CD8-positive, alpha-beta memory T cell (primary cell): ENCODE results near the gene EGFL7. TPM values are rescaled to one million over a fixed set of nuclear protein-coding genes. Genes with fewer than 3 reads are reported as not detected.

Experiments used
- CTCF ChIA-PET: fragments of 350-600 bp; sonication (Branson Sonifier 250); formaldehyde crosslinking; loops from one replicate; lab custom pipeline; 2021; ENCODE audit warnings: antibody characterized with exemption; lab: Charles Lee
- POLR2A ChIA-PET: fragments of 350-600 bp; sonication (Branson Sonifier 250); formaldehyde crosslinking; loops from one replicate; lab custom pipeline; 2021; ENCODE audit warnings: antibody characterized with exemption; lab: Charles Lee
- DNase-seq, 5 donors: peaks; one replicate each; pipeline versions ENCODE4 v3.0.0 to v3.0.0-alpha.2; 2020 to 2022; ENCODE audit warnings: mixed read lengths in 1 of 5
- H3K27ac ChIP-seq: one replicate; pipeline ENCODE4 v1.7.0; 2013; ENCODE audit warnings: low read depth, mild to moderate bottlenecking, low read length, moderate library complexity
- H3K27me3 ChIP-seq: 2 replicates; pipeline ENCODE4 v1.7.0; 2013; ENCODE audit warnings: low read length, mild to moderate bottlenecking; ENCODE audit not compliant: insufficient read depth, poor library complexity, severe bottlenecking
- H3K36me3 ChIP-seq: 2 replicates; pipeline ENCODE4 v1.7.0; 2013; ENCODE audit warnings: mild to moderate bottlenecking, low read length, moderate library complexity; ENCODE audit not compliant: insufficient read depth
- H3K4me1 ChIP-seq: 2 replicates; pipeline ENCODE4 v1.7.0; 2013; ENCODE audit warnings: mild to moderate bottlenecking, low read length, moderate library complexity; ENCODE audit not compliant: insufficient read depth
- H3K4me3 ChIP-seq: 2 replicates; pipeline ENCODE4 v1.7.0; 2013; ENCODE audit warnings: mild to moderate bottlenecking, low read length
- H3K9me3 ChIP-seq: 2 replicates; pipeline ENCODE4 v1.7.0; 2013; ENCODE audit warnings: mild to moderate bottlenecking, low read length
- H3K27ac Mint-ChIP-seq, 8 donors: one replicate each; pipeline ENCODE4 v1.8.0; 2020 to 2021; ENCODE audit warnings: mixed read lengths in 8 of 8, mild to moderate bottlenecking in 6 of 8, inconsistent platforms in 3 of 8, moderate library complexity in 3 of 8
- H3K27me3 Mint-ChIP-seq, 2 donors: one replicate each; pipeline ENCODE4 v1.8.0; 2020 to 2021; ENCODE audit warnings: mixed read lengths in 2 of 2, mild to moderate bottlenecking in 1 of 2, moderate library complexity in 1 of 2
- H3K36me3 Mint-ChIP-seq, 3 donors: one replicate each; pipeline ENCODE4 v1.8.0; 2020 to 2021; ENCODE audit warnings: mixed read lengths in 3 of 3, inconsistent platforms in 1 of 3, mild to moderate bottlenecking in 1 of 3
- H3K4me1 Mint-ChIP-seq, 3 donors: one replicate each; pipeline ENCODE4 v1.8.0; 2020 to 2021; ENCODE audit warnings: mixed read lengths in 3 of 3, inconsistent platforms in 1 of 3, mild to moderate bottlenecking in 1 of 3
- H3K4me3 Mint-ChIP-seq, 7 donors: one replicate each; pipeline ENCODE4 v1.8.0; 2020 to 2021; ENCODE audit warnings: mixed read lengths in 7 of 7, mild to moderate bottlenecking in 6 of 7, moderate library complexity in 4 of 7, inconsistent platforms in 2 of 7
- H3K9me3 Mint-ChIP-seq, 5 donors: one replicate each; pipeline ENCODE4 v1.8.0; 2020 to 2022; ENCODE audit warnings: mixed read lengths in 5 of 5, mild to moderate bottlenecking in 3 of 5, moderate library complexity in 2 of 5, inconsistent platforms in 1 of 5
- polyA plus RNA-seq: library from polyadenylated mRNA; unstranded; fragments of 300-500 nt; fragmentation: Illumina TruSeq; gene quantifications from one replicate; pipeline ENCODE4 v1.2.3, GENCODE V29; 2021
- total RNA-seq, 2 experiments: library from RNA; stranded (reverse); gene quantifications; one replicate each; pipeline ENCODE4 v1.2.3, GENCODE V29; 2021

The EGFL7 gene
- total and polyA plus RNA-seq, 3 experiments from 2014 or later, result 0.40 to 0.95 (median 0.61) TPM

DNA sequence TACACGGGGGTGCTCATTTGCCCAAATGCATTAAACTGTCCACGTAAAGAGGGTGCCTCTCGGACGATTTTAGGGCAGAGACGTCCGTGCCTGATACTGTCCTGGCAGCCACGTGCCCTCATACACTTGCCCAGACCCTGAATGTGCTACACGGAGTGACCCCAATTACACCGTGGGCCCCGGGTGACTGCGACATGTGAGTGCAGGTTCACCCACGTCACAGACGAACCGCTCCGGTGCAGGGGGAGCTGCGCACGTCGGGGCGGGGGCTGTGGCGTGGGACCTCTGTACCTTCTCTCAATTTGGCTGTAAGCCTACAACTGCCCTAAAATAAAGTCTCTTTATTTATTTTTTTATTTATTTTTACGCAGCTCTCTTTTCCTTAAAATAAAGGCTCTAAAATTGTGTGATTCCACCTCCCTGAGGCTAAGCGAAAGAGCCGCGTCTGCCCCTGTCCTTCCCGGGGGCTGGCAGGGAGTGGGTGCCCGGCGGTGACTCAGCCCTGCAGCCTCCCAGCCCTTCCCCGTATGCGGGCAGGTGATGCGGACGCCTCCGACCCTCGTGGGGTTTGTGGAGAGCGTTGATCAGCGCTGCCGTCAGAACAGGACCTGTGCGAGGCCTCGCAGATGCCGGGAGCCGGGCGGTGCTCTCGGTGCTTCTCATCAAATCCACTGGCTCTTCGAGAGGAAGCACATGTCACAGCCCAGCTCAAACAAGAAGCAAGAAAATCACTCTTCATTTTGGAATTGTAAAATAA is 9.2 kb upstream of the EGFL7 start:
- Mint-ChIP-seq H3K36me3 (no peaks in the 10 kb centered on the region), H3K4me3 (no peak overlapping the region), H3K27me3 (peaks cover 33 to 47% of the 10 kb centered on the region in 2 donors), H3K9me3 (peaks cover 0 to 1% (median 0%) of the 10 kb centered on the region in 5 donors), H3K27ac (no peak overlapping the region), H3K4me1 (peaks cover 0 to 8% (median 5%) of the 10 kb centered on the region in 3 donors)
- H3K4me3 ChIP-seq, result no peak overlapping the region
- no peak for DNase-seq
- no peaks in the 10 kb centered on the region for H3K36me3 ChIP-seq
- H3K9me3 ChIP-seq, result no peaks in the 10 kb centered on the region
- peaks cover 23% of the 10 kb centered on the region for H3K27me3 ChIP-seq
- peaks cover 1% of the 10 kb centered on the region for H3K4me1 ChIP-seq
- no peak overlapping the region for H3K27ac ChIP-seq
- ChIA-PET CTCF (no interaction called here), POLR2A (no interaction called here)

DNA sequence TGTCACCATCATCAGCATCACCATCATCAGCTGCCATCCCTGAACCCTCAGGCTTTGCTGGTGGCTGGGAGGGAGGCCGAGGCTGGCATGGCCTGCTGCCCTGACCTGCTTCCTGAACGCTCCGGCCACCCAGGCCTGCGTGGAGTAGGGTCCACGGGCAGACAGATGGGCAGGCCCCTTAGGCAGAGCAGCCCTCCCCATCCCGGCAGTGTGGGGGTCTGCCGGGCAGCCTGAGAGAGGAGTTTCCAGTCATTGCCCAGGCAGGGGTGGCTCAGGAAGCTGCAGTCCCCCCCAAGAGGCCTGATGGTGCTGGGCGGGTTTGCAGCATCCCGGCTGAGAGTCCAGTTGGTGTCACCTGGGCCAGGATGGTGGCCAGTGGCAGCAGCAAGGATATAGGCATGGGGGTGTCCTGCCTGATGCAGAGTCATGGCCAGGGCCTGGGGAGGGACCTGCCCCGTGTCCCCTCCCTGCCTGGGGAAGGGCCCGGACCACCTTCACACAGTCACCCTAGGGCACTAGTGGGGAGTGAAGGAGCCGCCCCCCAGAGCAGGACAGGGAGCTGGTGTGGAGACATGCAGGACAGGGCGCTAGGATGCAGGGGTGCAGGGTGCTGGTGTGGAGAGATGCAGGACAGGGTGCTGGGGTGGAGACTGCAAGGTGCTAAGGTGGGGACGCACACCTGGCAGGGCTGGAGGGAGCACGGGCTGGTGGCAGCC is 7.7 kb upstream of the EGFL7 start:
- ChIA-PET CTCF (no interaction called here), POLR2A (no interaction called here)
- peaks cover 7% of the 10 kb centered on the region for H3K4me1 ChIP-seq
- H3K4me3 ChIP-seq, result no peak overlapping the region
- H3K27me3 ChIP-seq, result peaks cover 29% of the 10 kb centered on the region
- no peak overlapping the region for H3K27ac ChIP-seq
- Mint-ChIP-seq H3K9me3 (peaks cover 0 to 1% (median 0%) of the 10 kb centered on the region in 5 donors), H3K36me3 (no peaks in the 10 kb centered on the region), H3K4me1 (peaks cover 0 to 11% (median 8%) of the 10 kb centered on the region in 3 donors), H3K27ac (no peak overlapping the region), H3K27me3 (peaks cover 37 to 41% of the 10 kb centered on the region in 2 donors), H3K4me3 (peak overlapping the region in 1 of 7 donors; percentile 61)
- no peaks in the 10 kb centered on the region for H3K36me3 ChIP-seq
- H3K9me3 ChIP-seq, result no peaks in the 10 kb centered on the region
- DNase-seq, result peak in 1 of 5 donors; percentile 41

DNA sequence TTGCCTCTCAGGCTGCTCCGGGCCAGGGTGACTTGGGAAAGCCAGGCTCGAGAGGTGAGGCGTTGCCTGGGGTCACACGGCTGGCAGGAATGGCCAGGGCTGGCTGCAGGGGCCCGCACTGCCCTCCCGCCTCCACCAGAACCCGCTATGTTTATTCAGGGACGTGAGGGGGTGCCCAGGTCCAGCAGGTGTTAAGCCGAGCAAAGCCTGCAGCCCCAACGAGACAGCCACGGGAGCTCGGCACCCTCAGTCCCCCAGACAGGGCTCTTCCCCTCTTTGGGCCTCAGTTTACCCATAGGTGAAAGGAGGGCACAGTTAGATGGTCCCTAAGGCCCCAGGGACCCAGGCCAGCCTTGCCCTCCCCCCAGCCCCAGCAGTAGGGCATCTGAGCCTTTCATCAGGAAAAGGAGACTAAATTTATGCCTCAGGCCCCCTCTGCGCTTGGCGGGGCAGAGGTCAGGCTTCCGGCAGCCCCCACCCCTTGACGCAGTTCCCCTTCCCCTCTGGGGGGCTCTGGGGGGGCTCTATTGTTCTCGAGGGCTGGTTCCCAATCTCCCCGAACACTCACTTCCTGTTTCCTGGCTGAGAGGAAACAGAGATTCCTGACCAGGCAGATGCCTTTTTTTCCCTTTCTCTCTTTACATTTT is 7.1 kb upstream of the EGFL7 start:
- Mint-ChIP-seq H3K36me3 (no peaks in the 10 kb centered on the region), H3K27ac (no peak overlapping the region), H3K27me3 (peaks cover 37% of the 10 kb centered on the region in 2 donors), H3K4me1 (peaks cover 0 to 11% (median 8%) of the 10 kb centered on the region in 3 donors), H3K9me3 (peaks cover 0 to 1% (median 0%) of the 10 kb centered on the region in 5 donors), H3K4me3 (no peak overlapping the region)
- Histone ChIP-seq H3K27me3 (peaks cover 29% of the 10 kb centered on the region), H3K36me3 (no peaks in the 10 kb centered on the region), H3K4me3 (no peak overlapping the region), H3K27ac (no peak overlapping the region), H3K4me1 (peaks cover 7% of the 10 kb centered on the region), H3K9me3 (no peaks in the 10 kb centered on the region)
- DNase-seq, result no peak
- POLR2A ChIA-PET, result no interaction called here
- CTCF ChIA-PET, result interaction anchor here (1.4 to 2.1 kb wide), 2 partner anchors 11 to 16 kb away, joined by 3 to 7 read pairs; no protein-coding TSS in a partner anchor

DNA sequence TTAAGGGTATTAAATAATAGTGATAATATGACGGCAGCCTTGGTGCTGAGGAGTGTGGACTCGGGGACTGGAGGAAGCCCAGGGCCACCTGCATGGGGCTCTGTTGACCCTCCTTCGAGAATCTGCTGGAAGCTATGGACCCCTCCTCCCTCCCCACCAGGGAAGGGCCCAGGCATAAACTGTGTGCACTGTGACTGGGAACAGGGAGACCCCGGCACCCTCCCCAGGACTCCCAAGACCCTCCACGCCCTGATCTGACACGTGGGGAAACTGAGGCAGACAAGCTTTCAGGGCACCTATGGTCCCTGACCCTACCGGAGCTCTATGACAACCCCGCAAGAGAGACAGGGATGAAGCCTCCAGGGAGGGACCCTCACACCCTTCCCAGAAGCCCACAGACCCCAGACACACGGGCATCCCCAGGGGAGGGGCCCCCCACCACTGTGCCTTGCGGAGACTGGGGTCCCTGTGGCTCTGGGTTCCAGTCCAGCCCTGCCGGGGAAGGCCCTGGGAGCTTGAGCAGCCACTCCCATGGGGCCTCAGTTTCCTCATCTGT is 6.5 kb upstream of the EGFL7 start:
- POLR2A ChIA-PET, result no interaction called here
- no peak overlapping the region for H3K4me3 Mint-ChIP-seq
- CTCF ChIA-PET, result interaction anchor here (1.4 to 2.1 kb wide), 2 partner anchors 12 to 16 kb away, joined by 3 to 7 read pairs; no protein-coding TSS in a partner anchor
- H3K4me1 Mint-ChIP-seq, result peaks cover 0 to 11% (median 8%) of the 10 kb centered on the region in 3 donors
- H3K36me3 Mint-ChIP-seq, result no peaks in the 10 kb centered on the region
- Histone ChIP-seq H3K36me3 (no peaks in the 10 kb centered on the region), H3K4me3 (no peak overlapping the region), H3K4me1 (peaks cover 7% of the 10 kb centered on the region), H3K27me3 (peaks cover 29% of the 10 kb centered on the region), H3K27ac (no peak overlapping the region), H3K9me3 (no peaks in the 10 kb centered on the region)
- no peak overlapping the region for H3K27ac Mint-ChIP-seq
- no peak for DNase-seq
- peaks cover 0 to 1% (median 0%) of the 10 kb centered on the region in 5 donors for H3K9me3 Mint-ChIP-seq
- H3K27me3 Mint-ChIP-seq, result peaks cover 34 to 39% of the 10 kb centered on the region in 2 donors

DNA sequence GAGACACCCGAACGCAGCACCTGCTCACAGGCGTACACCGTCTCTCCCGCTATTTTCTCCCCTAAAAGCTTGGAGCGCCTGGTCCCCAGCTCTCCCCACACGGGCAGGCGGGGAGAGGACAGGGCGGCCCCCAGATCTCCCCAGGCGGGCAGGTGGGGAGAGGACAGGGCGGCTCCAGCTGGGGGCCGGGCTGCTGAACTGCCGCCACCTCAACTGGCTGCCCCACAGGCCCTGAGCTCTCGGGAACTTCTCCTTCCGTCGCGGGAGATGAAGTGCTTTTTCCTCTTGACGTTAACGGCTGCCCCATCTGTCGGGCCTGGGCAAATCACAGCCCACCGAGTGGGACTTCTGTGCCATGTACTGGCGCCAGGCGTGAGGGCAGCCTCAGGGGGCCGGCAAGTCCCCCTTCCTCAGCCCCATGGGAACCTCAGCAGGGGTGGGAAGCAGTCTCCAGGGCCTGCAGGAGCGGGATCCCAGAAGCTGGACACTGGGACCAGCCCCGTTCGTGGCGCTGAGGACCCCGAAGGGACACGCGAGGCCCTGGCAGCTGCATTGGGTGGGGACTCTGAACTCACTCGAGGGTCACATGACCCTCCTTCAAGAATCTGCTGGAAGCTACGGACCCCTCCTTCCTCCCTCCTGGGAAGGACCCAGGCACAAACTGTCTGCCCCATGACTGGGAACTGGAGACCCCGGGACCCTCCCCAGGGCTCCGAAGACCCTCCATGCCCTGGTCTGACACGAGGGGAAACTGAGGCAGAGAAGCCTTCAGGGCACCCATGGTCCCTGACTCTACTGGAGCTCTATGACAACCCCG is 5.7 kb upstream of the EGFL7 start:
- Histone ChIP-seq H3K9me3 (no peaks in the 10 kb centered on the region), H3K4me3 (no peak overlapping the region), H3K27me3 (peaks cover 29% of the 10 kb centered on the region), H3K36me3 (no peaks in the 10 kb centered on the region), H3K27ac (no peak overlapping the region), H3K4me1 (peaks cover 7% of the 10 kb centered on the region)
- peaks cover 0 to 11% (median 8%) of the 10 kb centered on the region in 3 donors for H3K4me1 Mint-ChIP-seq
- H3K27me3 Mint-ChIP-seq, result peaks cover 33 to 38% of the 10 kb centered on the region in 2 donors
- DNase-seq, result no peak
- no peak overlapping the region for H3K4me3 Mint-ChIP-seq
- no peak overlapping the region for H3K27ac Mint-ChIP-seq
- H3K36me3 Mint-ChIP-seq, result no peaks in the 10 kb centered on the region
- H3K9me3 Mint-ChIP-seq, result peaks cover 0 to 1% (median 0%) of the 10 kb centered on the region in 5 donors
- ChIA-PET CTCF (interaction anchor here (1.4 to 2.1 kb wide), 2 partner anchors 13 to 15 kb away, joined by 3 to 7 read pairs; no protein-coding TSS in a partner anchor), POLR2A (no interaction called here)

DNA sequence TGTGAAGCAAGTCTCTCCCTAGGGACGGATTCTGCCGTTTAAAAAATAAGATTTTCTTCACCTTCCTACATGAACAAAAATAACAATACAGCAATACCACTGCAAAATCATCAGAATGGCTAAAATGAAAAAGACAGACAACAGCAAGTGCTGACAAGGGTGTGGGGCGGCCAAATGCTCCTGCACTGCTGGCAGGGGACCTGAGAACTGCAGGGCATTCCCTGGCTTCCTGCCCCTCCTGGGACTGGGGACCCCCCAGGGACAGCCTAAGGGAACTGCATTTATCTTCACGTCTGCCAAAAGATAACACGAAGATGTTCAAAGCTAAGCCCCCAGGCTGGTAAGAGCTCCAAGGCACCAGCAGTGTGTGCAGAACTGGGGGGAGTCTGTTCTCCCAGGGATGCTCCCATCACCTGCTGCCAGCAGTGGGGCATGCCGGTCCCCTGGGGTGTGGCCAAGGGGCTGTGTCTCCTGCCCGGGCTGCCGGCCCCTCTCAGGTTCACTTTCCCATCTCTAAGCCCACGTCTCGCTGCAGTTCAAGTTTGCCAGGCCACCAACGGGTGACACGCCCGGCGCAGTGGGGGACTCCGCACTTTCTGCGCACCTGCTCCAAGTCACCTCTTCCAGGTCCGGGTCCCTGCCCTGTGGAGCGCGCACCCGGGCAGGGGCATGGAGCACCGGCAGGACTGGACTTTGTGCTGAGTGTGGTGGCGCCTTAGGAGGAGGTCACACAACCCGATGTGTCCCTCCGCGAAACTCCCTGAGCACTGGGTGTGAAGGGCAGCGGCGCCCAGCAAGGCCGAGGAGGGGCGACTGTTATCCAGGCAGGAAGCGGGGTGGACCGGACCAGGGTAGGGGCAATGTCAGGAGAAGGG is 4.5 kb upstream of the EGFL7 start:
- Histone ChIP-seq H3K36me3 (no peaks in the 10 kb centered on the region), H3K9me3 (no peaks in the 10 kb centered on the region), H3K27ac (no peak overlapping the region), H3K27me3 (peaks cover 29% of the 10 kb centered on the region), H3K4me3 (no peak overlapping the region), H3K4me1 (peaks cover 7% of the 10 kb centered on the region)
- no peak for DNase-seq
- H3K4me1 Mint-ChIP-seq, result peaks cover 0 to 11% (median 8%) of the 10 kb centered on the region in 3 donors
- ChIA-PET CTCF (interaction anchor here (0.6 to 2.1 kb wide), 3 partner anchors 13 to 169 kb away, joined by 3 to 7 read pairs (median 3); no protein-coding TSS in a partner anchor), POLR2A (no interaction called here)
- no peaks in the 10 kb centered on the region for H3K36me3 Mint-ChIP-seq
- peaks cover 31 to 34% of the 10 kb centered on the region in 2 donors for H3K27me3 Mint-ChIP-seq
- peak overlapping the region in 3 of 7 donors; percentile 15 to 39 (median 25) for H3K4me3 Mint-ChIP-seq
- peaks cover 0 to 1% (median 0%) of the 10 kb centered on the region in 5 donors for H3K9me3 Mint-ChIP-seq
- H3K27ac Mint-ChIP-seq, result peak overlapping the region in 1 of 8 donors; percentile 33
